GM18868 (cell line): ENCODE measurements around the gene TMEM231.
"Not testable (repeated sequence)": the region's sequence is repeated elsewhere in the genome, so short reads cannot be mapped to it uniquely, and the experiment has no call there.

Source experiments
- ATAC-seq: cut with Tn5 transposase; IDR thresholded peaks from one replicate; pipeline ENCODE4 v1.9.1; 2021; ENCODE audit warnings: mild to moderate bottlenecking, moderate library complexity; ENCODE audit not compliant: unreplicated experiment

The TMEM231 gene, protein sequence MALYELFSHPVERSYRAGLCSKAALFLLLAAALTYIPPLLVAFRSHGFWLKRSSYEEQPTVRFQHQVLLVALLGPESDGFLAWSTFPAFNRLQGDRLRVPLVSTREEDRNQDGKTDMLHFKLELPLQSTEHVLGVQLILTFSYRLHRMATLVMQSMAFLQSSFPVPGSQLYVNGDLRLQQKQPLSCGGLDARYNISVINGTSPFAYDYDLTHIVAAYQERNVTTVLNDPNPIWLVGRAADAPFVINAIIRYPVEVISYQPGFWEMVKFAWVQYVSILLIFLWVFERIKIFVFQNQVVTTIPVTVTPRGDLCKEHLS

DNA sequence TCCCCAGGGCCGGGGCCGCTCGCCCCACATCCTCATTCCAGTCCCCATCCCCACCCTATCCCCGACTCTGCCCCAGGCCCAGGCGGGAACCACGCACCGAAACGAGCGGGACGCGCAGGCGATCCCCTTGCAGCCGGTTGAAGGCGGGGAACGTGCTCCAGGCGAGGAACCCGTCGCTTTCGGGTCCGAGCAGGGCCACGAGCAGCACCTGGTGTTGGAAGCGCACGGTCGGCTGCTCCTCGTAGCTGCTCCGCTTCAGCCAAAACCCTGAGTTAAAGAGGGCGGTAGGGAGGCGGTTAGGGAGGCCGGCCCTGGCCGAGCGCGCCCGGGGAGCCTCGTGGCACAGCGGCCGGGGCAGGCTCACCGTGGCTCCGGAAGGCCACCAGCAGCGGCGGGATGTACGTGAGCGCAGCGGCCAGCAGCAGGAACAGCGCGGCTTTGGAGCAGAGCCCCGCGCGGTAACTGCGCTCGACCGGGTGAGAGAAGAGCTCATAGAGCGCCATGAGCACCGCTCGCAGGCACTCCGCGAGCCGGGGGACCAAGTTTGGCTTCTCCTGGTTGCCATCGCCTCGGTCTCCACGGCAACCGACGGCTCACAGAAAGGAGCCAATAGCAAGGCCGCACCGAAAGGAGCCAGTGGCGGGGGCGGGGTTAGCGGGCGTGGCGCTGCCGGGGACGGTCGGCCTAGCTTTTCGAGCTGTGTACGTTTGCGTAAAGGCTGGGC lies at the start of gene TMEM231:
Gene TMEM231 (minus strand): TSS at position 546 of the 724 bp plus-strand sequence. CDS start 43 bp downstream, at position 503.
- peak; percentile 98 for ATAC-seq

DNA sequence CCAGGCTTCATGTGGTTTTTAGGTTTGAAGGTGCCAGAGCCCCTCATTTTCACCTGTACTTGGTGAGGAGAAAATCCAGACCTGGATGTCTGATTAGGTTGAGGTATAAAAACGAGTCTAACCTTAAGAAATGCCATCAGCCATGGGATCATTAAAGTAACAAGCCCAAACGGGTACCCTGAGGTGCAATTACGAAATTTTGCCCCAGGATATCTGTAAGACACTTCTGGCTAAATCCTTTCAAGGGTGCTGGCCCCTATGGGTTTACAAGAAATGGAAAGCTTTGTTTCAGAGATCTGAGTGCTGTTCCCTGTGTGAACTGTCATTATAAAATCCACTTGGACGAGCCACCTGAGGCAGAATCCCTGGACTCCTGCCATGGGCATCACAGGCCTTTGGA lies 47.2 kb upstream of the TMEM231 start:
- no peak for ATAC-seq

DNA sequence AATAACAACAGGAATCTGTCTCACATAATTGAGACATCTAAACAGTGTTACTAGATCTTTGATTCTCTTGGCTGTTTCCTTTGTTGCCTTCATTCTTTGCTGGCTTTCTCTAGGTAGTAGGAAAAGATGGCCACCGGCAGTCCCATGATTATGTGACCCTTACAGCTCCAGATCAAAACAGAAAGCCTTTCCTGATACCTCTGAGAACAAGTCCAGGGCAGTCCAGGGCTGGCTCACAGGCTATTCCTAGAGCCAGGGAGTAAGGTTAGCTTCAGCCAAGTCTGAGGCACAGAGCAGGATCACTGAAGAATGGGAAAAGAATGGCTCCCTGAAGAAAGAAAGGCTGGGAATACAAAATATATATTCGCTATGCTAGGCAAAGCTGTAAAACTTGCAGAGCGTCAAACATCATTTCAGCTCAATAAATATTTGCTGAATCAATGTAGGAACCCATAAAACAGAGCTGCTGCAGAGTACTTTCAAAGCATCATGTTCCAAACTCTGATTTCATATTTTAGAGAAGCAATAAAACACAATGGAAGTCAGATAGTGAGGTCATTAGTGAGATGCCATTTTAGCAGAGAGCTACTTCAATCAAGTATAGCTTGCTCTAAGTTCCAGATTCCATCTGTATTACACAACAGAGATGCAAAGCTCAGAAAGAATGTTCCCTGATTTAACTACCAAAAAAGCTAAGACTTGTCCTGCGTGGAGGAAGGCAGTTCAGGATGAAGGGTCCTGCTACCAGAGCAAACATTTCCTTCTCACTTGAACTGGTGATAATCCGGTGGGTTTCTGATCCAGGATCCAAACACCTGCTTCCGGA lies 43.6 kb upstream of the TMEM231 start:
- no peak for ATAC-seq

DNA sequence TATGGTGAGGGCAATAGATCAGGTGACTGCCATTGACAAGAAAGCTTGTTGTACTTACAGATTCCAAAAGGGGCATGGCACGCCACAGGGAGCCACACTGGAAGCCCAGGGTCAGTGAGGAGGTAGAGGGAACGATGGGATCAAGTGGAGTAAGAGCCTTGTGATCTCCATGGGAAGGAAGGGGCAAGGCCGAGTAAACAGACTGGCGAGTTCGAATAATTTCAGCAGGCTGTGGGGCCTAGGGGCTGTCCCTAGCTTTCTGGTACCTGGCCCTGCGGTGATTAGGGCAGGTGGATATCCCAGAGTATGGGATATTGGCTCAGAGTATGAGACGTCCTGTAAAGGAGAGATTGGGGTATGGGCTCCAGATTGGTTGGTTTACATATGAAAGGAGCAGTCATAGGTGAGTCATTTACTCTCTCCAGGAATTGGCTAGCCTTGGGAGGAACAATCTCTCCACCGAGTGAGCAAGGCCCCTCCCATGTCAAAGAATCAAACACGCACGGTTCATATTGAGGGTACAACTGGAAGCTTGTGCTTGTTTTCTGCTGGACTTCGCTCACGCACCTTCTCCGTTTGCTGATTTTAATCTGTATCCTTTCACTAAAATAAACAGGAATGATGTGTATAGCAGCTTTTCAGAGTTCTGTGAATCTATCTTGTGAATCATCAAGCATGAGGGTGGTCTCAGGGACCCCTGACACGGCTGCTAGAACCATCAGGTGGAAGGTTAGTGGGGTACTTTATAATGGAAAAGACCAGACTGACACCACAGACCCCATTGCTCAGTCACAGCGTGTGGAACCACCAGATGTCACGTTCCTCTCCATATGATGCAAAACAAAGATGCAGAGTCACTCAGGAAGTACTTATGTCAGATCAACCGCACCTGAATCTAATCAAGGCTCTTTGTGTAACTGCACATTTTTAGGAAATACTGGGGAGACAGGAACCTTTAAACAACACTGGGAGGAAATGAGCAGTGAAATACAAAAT lies 38.1 kb upstream of the TMEM231 start:
- ATAC-seq: no peak

DNA sequence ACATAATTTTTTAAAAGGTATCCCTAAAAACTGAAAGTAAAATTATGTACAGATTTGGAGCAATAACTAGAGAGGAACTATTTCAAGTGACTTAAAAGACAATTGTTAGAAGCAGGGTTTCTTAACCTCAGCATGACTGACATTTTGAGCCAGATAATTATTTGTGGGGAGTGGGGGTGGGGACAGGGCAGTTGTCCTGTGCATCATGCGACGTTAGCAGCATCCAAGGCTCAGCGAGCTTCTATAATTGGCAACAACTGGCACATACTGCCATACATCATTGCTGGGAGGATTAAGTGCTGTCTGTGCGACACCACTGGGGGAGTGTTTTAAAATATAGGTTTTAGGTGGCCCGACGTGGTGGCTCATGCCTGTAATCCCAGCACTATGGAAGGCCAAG lies 37.3 kb upstream of the TMEM231 start:
- no peak for ATAC-seq

DNA sequence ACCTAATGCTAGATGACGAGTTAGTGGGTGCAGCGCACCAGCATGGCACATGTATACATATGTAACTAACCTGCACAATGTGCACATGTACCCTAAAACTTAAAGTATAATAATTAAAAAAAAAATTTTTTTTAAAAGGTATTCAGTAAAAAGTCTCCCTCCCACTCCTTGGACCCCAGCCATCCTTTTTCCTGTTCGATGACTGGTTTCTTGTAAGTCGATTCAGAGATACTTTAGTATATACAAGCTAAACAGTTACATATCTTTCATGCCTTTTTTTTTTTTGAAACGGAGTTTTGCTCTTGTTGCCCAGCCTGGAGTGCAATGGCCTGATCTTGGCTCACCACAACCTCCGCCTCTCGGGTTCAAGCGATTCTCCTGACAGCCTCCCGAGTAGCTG lies 35.9 kb upstream of the TMEM231 start:
- ATAC-seq: not testable (repeated sequence)

DNA sequence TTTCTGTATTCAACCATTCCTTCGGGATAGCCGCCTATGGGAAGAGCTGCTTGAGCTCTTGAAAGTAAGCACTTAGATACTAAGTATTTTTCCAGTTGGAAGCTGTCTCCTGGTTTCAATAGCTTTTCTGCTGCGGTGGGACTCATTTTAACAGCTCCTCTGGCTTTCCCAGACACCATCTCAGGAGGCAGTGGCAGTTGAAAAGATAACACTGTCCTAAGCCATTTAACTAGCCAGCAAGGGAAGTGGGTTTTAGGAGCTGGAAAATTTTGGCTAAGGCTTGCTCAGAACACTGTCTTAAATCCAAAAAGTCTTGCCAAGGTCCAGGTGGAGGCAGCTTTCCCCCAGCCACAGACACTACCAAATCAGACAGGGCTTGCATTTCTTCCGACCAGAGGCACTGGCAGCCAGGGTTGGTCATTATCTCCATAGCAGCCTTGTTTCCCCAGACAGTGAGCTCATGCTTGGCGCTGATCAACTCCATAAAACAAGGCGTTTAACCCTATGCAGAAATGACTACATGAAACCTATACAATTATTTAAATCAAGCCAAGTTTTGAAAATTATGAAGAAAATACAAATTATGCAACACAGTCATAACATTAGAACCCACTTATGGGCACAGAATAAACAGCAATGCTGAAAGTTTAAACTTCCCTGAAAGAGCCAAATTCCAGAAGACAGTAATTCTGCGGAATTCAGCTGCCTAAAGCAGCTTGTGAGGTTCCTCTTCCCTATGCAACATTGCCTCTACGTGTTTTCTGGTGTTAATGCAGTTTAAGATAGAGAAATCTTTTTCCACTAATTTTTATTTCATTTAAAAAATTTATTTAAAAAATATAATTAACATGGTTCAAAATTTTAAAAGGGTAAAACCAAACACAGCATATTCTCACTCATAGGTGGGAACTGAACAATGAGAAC lies 35.1 kb upstream of the TMEM231 start:
- no peak for ATAC-seq

DNA sequence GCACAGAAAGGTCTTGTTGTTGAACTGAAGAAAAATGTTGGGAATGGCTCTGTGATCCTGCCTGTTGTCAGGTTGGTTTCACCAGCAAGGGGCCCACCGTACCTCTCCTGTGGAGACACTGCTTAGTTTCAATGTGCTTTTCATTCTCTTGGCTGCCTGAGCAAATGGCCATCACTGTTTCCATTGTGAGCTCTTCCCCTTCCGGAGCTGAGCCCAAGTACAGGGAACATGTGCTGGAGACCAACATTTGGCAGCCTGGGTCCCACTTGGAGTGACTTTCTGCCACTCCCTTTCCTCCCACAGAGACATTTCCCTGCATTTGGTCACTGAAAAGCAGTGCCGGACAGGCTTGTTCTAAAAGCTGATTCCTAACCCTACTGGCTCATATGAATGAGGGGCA lies 33.3 kb upstream of the TMEM231 start:
- no peak for ATAC-seq

DNA sequence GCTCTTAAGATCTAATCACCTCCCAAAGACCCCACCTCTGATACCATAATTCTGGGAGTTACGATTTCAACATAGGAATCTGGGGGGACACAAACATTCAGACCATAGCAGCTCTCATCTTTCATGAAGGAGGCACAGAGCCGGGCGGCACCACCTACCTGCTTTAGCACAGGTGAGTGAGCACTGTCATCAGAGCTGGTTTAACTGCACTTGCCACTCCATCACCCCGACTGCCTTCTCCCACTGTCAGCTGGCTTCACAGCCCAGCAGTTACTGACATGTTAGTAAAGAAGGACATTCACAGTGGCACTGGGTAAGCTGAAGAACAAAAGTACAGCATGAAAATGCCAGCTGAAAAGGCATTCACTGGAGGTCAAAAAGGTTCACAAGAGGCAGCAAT lies 32.7 kb upstream of the TMEM231 start:
- no peak for ATAC-seq

DNA sequence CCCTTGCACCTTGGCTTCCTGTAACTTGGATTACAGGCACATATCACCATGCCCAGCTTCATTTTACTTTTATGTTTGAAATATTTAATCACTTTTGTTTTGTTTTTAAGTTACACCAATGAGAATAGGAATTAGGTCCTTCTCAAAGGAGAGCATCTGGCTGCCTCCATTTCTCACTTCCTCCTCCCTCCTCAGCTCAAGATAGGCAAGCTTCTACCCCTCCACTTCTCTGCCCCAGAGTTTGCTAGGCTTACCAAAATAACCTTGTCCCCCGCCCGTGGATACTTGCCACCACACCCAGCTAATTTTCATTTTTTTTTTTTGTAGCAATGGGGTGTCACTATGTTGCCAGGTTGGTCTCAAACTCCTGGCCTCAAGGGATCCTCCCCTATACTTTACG lies 28.1 kb upstream of the TMEM231 start:
- ATAC-seq: peak; percentile 74

DNA sequence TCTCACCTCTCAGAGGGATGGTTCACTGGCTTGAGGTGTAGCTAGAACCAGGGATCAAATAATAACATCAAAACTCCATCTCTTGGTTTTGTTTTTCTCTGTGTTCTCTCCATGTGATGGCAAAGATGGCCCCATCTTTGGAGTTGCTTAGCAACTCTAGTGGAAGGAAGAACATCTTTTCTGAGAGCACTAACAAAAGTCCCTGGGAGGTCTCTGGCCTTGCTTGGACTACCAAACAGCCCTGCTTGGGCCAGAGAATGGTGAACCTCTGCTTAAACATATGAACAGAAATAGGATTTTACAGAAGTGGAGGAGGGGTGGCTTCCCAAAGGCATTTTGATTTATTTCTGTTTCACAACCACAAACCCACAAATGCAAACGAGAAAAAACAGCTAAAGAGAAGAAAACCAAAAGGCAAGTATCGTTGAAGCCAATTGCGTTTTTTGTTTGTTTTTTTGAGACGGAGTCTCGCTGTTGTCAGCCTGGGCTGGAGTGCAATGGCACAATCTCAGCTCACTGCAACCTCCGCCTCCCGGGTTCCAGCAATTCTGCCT lies 23.3 kb upstream of the TMEM231 start:
- no peak for ATAC-seq

DNA sequence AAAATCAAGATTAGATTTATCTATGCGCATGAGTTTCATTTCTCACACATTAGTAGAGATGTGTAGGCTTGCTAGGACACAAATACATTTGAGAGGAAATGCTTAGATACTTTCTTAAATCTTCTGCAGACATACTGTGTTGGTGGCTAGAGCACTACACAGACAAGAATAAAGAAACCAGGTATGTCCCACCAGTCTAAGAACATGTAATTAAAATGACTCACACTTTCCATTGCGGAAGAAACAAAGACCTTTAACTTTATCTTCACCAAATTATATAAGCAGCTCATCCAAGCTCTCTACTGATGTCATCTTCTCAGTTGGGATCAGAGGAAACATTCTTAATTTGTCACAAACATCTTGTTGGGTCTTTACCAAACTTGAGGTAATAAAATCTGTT lies 22.7 kb upstream of the TMEM231 start:
- ATAC-seq: no peak

DNA sequence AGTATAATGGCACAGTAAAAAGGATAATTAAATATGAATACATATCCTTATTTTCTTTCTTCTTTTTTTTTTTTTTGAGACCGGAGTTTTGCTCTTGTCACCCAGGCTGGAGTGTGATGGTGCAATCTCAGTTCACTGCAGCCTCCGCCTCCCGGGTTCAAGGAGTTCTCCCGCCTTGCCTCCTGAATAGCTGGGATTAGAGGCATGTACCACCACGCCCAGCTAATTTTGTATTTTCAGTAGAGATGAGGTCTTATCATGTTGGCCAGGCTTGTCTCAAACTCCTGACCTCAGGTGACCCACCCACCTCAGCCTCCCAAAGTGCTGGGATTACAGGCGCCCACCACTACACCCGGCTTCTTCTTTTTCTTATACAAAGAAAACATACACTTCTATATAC lies 22.2 kb upstream of the TMEM231 start:
- ATAC-seq: no peak

DNA sequence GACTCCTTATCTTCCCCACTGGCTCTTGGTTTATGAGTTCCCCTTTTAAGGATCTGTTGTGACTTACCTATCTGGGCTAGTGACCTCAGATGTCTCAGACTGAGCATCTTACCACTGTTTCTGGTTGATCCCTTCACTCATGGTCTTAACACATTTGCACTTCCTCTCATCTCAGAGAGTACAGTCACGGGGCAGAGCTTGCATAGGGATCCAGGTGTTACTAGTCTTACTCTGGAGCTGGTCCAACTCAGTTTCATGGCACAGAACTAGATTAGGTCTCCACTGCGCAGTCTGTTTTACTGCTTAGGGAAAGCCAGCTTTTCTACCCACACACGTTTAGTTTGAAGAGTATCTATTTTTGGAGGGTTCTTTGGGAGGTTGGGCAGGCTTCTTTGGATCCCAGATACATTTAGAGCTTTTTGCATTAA lies 20.3 kb upstream of the TMEM231 start:
- peak; percentile 71 for ATAC-seq

DNA sequence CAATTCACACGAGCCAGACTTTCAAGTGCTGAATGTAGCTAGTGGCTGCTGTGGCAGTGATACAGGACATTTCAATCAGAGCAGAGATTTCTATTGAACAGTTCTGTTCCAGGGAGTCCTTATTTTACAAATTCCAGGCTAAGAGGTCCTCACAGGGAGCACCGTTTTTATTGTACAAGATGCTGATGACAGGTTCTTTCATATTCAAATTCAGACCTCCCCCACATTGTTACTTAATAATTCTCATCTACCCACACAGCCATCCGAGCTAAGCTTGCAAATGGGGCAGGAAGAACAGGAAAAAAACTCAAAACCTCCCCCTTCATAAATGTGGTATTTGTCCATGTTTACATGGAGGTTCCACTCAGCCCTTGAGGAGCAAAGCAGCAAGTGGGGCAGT lies 19.9 kb upstream of the TMEM231 start:
- no peak for ATAC-seq

DNA sequence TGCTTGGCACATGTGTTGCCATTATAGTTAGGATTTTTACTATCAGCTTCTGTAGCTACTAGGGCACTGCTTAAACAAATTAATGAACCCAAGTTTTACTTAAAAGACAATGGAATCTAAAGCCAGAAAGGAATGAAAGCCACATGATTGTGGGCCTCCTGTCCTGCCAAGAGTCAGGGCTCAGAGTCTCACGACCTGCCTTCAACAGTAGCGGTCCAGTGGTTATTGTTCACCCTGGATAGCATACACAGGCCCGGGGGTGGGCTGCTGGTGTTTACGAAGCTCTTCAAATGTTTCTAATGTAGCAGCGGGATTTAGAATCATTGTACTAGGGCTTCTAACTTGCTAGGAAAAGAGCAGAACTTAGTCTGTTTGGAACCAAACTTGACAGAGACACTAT lies 17.9 kb upstream of the TMEM231 start:
- ATAC-seq: no peak

DNA sequence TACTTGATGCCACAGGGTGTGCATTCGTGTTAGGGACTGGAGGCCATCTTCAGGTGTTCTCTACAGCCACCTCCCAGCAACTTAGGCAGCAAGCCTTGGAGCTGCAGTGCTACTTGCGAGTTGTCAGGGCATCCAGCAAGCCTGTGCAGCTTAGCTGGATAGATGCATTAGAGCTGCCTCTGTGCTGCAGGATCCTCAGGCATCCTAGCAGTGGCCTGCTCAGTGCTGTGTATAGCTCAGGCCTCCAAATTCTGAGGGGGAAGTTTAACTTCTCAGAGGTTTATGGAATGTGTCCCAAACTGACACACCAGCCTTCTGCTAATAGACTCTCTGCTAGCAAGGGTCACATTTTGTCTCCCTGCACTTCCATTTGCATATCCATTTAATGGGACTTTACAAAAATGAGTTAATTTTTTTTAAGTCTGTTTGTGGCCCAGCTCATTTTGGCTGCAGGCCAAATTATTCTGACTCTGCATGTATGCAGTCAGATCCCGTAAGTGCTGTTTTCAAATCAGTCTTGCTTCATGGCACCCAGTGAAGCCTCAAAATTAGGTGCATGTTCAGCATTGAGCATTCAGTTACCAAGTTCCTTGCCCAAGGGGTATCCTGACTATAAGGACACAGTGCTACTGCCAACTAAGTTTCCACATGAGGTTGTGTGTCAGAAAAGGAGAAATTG lies 17.0 kb upstream of the TMEM231 start:
- no peak for ATAC-seq

DNA sequence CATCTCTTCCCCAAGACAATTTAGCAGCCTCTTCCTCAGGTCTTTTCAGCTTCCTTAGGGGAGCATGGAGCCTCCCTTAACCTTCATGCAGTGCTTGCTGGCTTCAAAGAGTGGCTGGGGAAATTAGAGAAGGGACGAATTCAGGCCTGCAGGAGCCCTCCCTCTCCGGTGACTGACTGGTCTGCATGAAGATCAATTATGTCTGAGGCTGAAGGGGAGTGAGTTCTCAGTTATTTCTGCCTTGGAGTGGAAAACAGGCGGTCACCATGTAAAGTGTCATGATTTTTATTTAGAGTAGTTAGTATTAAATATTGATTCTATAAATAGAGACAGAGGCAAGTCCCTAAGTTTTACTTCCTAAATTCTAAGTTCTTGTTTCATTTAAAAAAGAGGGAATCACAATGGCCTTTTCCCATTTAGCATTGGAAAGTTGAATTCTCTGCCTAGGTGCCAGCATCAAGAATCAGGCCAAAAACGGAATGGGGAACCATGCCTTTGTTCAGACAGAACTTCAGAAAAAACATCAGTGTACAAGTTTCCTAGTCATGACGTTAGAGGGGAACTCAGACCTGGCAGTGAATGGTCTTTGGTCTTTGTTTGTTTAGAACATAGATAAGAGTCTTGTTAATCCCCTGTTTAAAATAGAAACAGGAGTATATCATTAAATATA lies 14.5 kb upstream of the TMEM231 start:
- peak; percentile 37 for ATAC-seq
